Measurements from ENCODE around the gene TEX35. TPM values are rescaled to one million over a fixed set of nuclear protein-coding genes. Genes with fewer than 3 reads are reported as not detected.
A peak's percentile ranks its signal among the peaks of the same experiment; 100 is the strongest.

TEX35 gene
- polyA plus RNA-seq, result 0.18 TPM in 1 of 3 replicates, not detected in the others
- polyA plus RNA-seq (2011; ENCODE audit: low read depth), result not detected
- not detected in 2 replicates for polyA plus RNA-seq (2011; cell fraction: cytosol; rRNA removed)
- 0.11 TPM in 1 of 2 replicates, not detected in the other for polyA plus RNA-seq (2011; cell fraction: nucleus; rRNA removed)
- 0.68 TPM in 1 of 2 replicates, not detected in the other for polyA plus RNA-seq (2012; ENCODE audit: low replicate concordance)
- 0.19 TPM in 1 of 3 replicates, not detected in the others for polyA minus RNA-seq
- polyA minus RNA-seq (2011; cell fraction: cytosol; rRNA and poly(A)+ RNA removed), result not detected
- 0.54 TPM in 1 of 2 replicates, not detected in the other for polyA minus RNA-seq (2011; cell fraction: nucleus; rRNA and poly(A)+ RNA removed)

DNA sequence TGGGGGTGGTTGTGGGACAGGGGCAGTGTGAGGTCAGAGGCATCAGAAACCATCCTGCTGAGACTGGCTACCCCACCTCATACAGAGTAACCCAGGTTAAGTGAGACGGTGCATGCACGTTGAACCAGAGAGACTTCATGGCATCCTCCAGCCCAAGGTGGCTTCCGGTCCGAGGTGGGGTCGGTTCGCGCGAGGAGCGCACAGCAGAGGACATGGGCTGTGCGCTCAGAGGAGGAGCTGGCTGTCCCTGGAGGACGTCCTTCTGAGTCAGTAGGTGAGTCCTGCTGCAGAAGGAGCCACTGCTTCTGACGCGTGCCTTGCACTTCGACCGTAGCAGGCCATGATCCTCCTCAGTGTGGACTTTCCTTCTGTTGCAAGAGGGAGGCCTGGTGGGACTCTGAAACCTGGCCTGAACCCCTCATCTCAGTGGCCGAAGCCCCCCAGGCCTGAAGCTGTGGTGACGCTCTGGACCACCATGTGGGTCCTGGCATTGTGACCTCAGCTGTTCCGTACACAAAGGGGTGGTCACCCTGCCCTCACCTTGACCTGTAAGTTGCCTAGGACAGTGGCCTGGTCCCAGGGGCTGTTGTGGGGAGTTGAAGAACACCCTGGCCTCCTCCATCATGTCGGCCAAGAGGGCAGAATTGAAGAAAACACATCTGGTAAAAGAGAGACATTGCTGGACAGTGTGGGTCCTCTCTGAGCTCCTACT lies at the start of gene TEX35:
Gene TEX35, plus strand, starts transcription at position 544 of the 712 bp plus-strand sequence. Its CDS starts 80 bp downstream, at position 624.
- Histone ChIP-seq H3K36me3 (ENCODE audit: control insufficient read depth in 2 of 2, extremely low read depth in 1 of 2, insufficient read depth in 2 of 2, low read length in 2 of 2) (no peaks in the 10 kb centered on the region), H3K9me3 (ENCODE audit: control insufficient read depth, low read depth, low read length) (no peaks in the 10 kb centered on the region), H3K27ac (ENCODE audit: control insufficient read depth, insufficient read depth, low read length) (no peak within 1 kb of the TSS), H3K4me3 (ENCODE audit: control insufficient read depth in 2 of 3, extremely low read depth in 1 of 3, insufficient read depth in 2 of 3, low read depth in 1 of 3, low read length in 3 of 3) (no peak within 1 kb of the TSS), H4K20me1 (ENCODE audit: control insufficient read depth, extremely low read depth, insufficient read depth, low read length) (no peaks in the 10 kb centered on the region), H3K9me1 (ENCODE audit: control insufficient read depth, extremely low read depth, insufficient read depth, low read length) (no peaks in the 10 kb centered on the region), H3K9ac (ENCODE audit: control insufficient read depth, extremely low read depth, insufficient read depth, low read length) (no peak within 1 kb of the TSS), H3K27me3 (ENCODE audit: control insufficient read depth, extremely low read depth, insufficient read depth, low read length) (no peaks in the 10 kb centered on the region), H2AFZ (ENCODE audit: control insufficient read depth, low read length) (peak within 1 kb of the TSS; percentile 30), H3K79me2 (ENCODE audit: control insufficient read depth, insufficient read depth, low read length) (no peaks in the 10 kb centered on the region), H3K4me2 (ENCODE audit: control insufficient read depth, extremely low read depth, insufficient read depth, low read depth, low read length) (no peak within 1 kb of the TSS), H3K4me1 (ENCODE audit: control insufficient read depth, extremely low read depth, insufficient read depth, low read length) (peaks cover 7% of the 10 kb centered on the region)
- FAIRE-seq, result no peak
- TF ChIP-seq CTCF (optimal IDR thresholded peaks at IDR 0.05 in 1 of 3, IDR thresholded peaks at IDR 0.05 in 1 of 3, conservative IDR thresholded peaks at IDR 0.05 in 1 of 3; ENCODE audit: extremely low read depth in 1 of 3, insufficient read depth in 2 of 3, low read length in 3 of 3), result no peak
- no peak for TF ChIP-seq EZH2 (IDR thresholded peaks at IDR 0.05; ENCODE audit: low read length)
- DNase-seq (ENCODE audit: low read depth, low spot score), result no peak
- dilution Hi-C loops (cut with MboI; ENCODE audit: extremely low pct_ligation_motif_present, low sequenced_read_pairs), result no loop called here

DNA sequence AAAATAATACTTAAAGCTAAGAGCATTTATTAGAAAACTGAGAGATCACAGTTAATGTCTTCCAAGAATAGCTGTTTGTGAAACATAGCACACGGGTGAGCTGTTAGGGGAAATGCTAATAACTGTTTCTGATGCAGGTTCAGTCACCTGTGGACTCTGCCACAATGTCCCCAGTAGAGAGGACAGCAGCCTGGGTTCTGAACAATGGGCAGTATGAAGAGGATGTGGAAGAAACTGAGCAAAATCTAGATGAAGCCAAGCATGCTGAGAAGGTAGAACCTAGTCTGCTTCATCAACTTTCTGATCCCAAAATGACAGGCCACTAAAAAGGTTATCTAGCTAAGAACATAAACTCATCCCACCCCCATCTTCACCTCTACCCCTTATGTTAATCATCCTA lies 48.8 kb upstream of the TEX35 start:
- dilution Hi-C loops (cut with MboI; ENCODE audit: extremely low pct_ligation_motif_present, low sequenced_read_pairs), result no loop called here
- peaks cover 15% of the 10 kb centered on the region for H3K4me1 ChIP-seq (ENCODE audit: control insufficient read depth, extremely low read depth, insufficient read depth, low read length)
- H3K4me3 ChIP-seq (ENCODE audit: control insufficient read depth in 2 of 3, extremely low read depth in 1 of 3, insufficient read depth in 2 of 3, low read depth in 1 of 3, low read length in 3 of 3), result no peak overlapping the region
- H3K9ac ChIP-seq (ENCODE audit: control insufficient read depth, extremely low read depth, insufficient read depth, low read length), result no peak overlapping the region
- peaks cover 13 to 15% of the 10 kb centered on the region in 2 experiments for H3K36me3 ChIP-seq (ENCODE audit: control insufficient read depth in 2 of 2, extremely low read depth in 1 of 2, insufficient read depth in 2 of 2, low read length in 2 of 2)
- H3K27me3 ChIP-seq (ENCODE audit: control insufficient read depth, extremely low read depth, insufficient read depth, low read length), result no peaks in the 10 kb centered on the region
- H2AFZ ChIP-seq (ENCODE audit: control insufficient read depth, low read length), result no peak overlapping the region
- H4K20me1 ChIP-seq (ENCODE audit: control insufficient read depth, extremely low read depth, insufficient read depth, low read length), result no peaks in the 10 kb centered on the region
- no peak for FAIRE-seq
- TF ChIP-seq CTCF (optimal IDR thresholded peaks at IDR 0.05 in 1 of 3, IDR thresholded peaks at IDR 0.05 in 1 of 3, conservative IDR thresholded peaks at IDR 0.05 in 1 of 3; ENCODE audit: extremely low read depth in 1 of 3, insufficient read depth in 2 of 3, low read length in 3 of 3) (no peak), EZH2 (IDR thresholded peaks at IDR 0.05; ENCODE audit: low read length) (no peak)
- H3K9me3 ChIP-seq (ENCODE audit: control insufficient read depth, low read depth, low read length), result no peaks in the 10 kb centered on the region
- H3K79me2 ChIP-seq (ENCODE audit: control insufficient read depth, insufficient read depth, low read length), result no peaks in the 10 kb centered on the region
- H3K27ac ChIP-seq (ENCODE audit: control insufficient read depth, insufficient read depth, low read length), result no peak overlapping the region
- H3K4me2 ChIP-seq (ENCODE audit: control insufficient read depth, extremely low read depth, insufficient read depth, low read depth, low read length), result no peak overlapping the region
- no peaks in the 10 kb centered on the region for H3K9me1 ChIP-seq (ENCODE audit: control insufficient read depth, extremely low read depth, insufficient read depth, low read length)
- no peak for DNase-seq (ENCODE audit: low read depth, low spot score)
